Esophagus (tissue), 2 donors: ENCODE results near the gene XRCC3. TPM values are rescaled to one million over a fixed set of nuclear protein-coding genes. Genes with fewer than 3 reads are reported as not detected.
"Not testable (repeated sequence)": the region's sequence is repeated elsewhere in the genome, so short reads cannot be mapped to it uniquely, and the experiment has no call there.

Source experiments
- H3K27ac ChIP-seq, 2 donors: one replicate each; pipeline ENCODE4 v1.5.1; 2013; ENCODE audit warnings: low read depth in 2 of 2, mild to moderate bottlenecking in 2 of 2, inconsistent platforms in 1 of 2, low read length in 1 of 2, moderate library complexity in 1 of 2
- H3K27me3 ChIP-seq, 2 donors: one replicate each; pipeline ENCODE4 v1.6.1; 2013; ENCODE audit warnings: low read length in 2 of 2, control low read depth in 1 of 2, mild to moderate bottlenecking in 1 of 2; ENCODE audit not compliant: insufficient read depth in 2 of 2, control insufficient read depth in 1 of 2
- H3K36me3 ChIP-seq, 2 donors: one replicate each; pipeline ENCODE4 v1.6.1; 2013; ENCODE audit warnings: low read length in 1 of 2; ENCODE audit not compliant: control insufficient read depth in 2 of 2, insufficient read depth in 2 of 2
- H3K4me1 ChIP-seq, 2 donors: one replicate each; pipeline ENCODE4 v1.6.1; 2013; ENCODE audit warnings: low read length in 1 of 2; ENCODE audit not compliant: control insufficient read depth in 2 of 2, insufficient read depth in 2 of 2
- H3K4me3 ChIP-seq, 2 donors: one replicate each; pipeline ENCODE4 v1.5.1; 2013; ENCODE audit warnings: low read length in 2 of 2, mild to moderate bottlenecking in 2 of 2, low read depth in 1 of 2, moderate library complexity in 1 of 2
- H3K9me3 ChIP-seq, 2 donors: one replicate each; pipeline ENCODE4 v1.6.1; 2013; ENCODE audit warnings: mild to moderate bottlenecking in 2 of 2, low read depth in 1 of 2, low read length in 1 of 2, moderate library complexity in 1 of 2; ENCODE audit not compliant: control insufficient read depth in 2 of 2, insufficient read depth in 1 of 2
- WGBS, 2 donors: extraction: QIAGEN DNeasy Blood & Tissue Kit; methylation state at CpG; one replicate each; pipeline ENCODE4 v1.1.7; 2013; 5-methylcytosine and 5-hydroxymethylcytosine counted together
- polyA plus RNA-seq, 2 donors: library from polyadenylated mRNA; stranded (reverse); fragments of 200-250 nt; gene quantifications; one replicate each; pipeline ENCODE4 v1.2.3, GENCODE V29; 2013
- donor health status: healthy with polysubstance abuse.
- donor health status: Bipolar disorder and iron deficiency.

XRCC3 gene
- polyA plus RNA-seq, 2 donors, result 7.7 to 17.6 TPM

DNA sequence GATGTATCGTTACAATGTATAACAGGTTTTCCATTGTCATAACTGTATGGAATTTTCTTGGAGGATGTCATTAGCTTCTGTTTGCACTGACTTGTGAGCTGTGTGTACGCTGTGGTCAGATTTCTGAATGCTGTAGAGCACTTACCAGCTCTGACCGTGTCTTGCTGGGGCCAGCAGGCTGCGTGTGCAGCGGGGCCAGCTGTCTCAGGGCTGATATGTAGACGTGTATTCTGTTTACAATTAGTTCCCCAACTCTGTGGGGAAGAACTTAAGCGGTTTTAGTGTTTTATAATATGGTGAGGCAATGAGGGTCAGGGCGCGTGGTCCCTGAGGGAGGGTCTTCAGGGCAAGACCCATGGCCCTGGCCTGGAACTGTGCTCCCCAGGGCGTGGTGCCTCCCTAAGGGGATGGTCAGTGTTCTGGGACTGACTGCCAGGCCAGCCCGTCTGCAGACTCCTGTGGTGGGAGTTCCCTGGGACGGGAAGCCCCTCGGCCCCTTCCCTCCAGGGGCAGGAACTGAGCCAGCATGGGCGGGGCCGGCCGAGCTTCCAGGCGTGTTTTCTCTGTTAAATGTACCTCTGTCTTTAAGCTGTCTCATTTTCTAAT is 18.7 kb downstream of the XRCC3 start:
- 31 to 43% methylated on average over 17 of the region's 17 CpGs for WGBS, 2 donors
- Histone ChIP-seq H3K9me3 (peaks cover 0 to 2% of the 10 kb centered on the region in 2 donors), H3K36me3 (peaks cover 14 to 33% of the 10 kb centered on the region in 2 donors), H3K27ac (peak overlapping the region; percentile 21 to 70), H3K4me3 (no peak overlapping the region), H3K4me1 (peaks cover 15 to 53% of the 10 kb centered on the region in 2 donors), H3K27me3 (no peaks in the 10 kb centered on the region)

DNA sequence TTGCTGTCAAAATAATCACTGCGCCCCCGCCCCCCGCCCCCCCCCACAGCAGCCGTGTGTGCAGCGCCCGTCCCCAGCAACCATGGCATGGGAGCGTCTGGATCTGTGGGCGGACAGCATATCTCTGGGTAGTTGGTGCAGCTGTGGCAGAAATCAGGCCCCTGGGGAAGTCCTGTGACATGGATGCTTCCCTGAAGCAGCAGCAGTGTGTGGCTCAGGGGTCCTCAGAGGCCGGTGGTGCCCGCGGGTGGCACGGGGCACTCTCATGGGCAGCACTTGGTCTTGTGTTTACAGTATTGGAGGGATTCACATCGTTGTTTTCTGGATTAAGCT is 19.2 kb downstream of the XRCC3 start:
- H3K4me3 ChIP-seq, result no peak overlapping the region
- peaks cover 14 to 33% of the 10 kb centered on the region in 2 donors for H3K36me3 ChIP-seq
- H3K9me3 ChIP-seq, result peaks cover 0 to 2% of the 10 kb centered on the region in 2 donors
- H3K4me1 ChIP-seq, result peaks cover 15 to 53% of the 10 kb centered on the region in 2 donors
- no peak overlapping the region for H3K27ac ChIP-seq
- no peaks in the 10 kb centered on the region for H3K27me3 ChIP-seq
- 61% methylated on average over 12 to 13 of the region's 13 CpGs for WGBS, 2 donors

DNA sequence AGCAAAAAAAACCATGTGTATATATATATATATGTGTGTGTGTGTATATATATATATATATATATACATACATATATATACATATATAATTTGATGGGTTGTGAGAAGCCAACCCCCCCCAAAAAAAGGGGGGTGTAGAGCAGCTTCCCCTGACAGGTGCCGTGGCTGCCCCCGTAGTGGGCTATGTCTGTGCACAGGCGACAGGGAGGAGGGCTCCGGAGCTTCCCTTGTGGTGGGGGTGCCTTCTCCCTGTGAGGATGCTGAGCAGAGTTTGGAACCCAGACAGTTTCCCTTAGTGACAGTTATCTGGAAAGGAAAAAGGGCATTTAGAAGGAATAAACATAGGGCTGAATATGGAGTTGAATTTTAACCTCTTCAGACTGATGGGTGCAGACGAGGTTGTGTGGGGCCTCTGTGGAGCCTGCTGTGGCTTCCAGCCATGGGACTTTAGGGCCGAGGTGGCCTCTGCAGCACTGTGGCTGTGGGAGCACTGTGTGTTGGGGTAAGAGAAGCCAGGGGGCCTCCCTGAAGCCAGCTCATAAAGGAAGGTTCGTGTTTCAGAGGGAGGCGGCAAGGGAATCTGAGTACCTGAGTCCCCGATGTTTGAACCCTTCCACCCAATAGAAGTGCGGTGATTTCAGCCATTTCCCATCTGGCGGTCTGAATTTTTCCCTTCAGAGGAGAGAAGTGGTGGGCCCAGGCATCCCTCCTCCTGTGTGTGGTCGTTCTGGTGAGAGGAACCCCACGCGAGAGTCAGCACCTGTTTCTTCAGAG is 19.8 kb downstream of the XRCC3 start:
- H3K27ac ChIP-seq, result no peak overlapping the region
- H3K4me3 ChIP-seq, result no peak overlapping the region
- peaks cover 15 to 51% of the 10 kb centered on the region in 2 donors for H3K4me1 ChIP-seq
- peaks cover 14 to 29% of the 10 kb centered on the region in 2 donors for H3K36me3 ChIP-seq
- peaks cover 0 to 2% of the 10 kb centered on the region in 2 donors for H3K9me3 ChIP-seq
- WGBS, 2 donors, result 68 to 77% methylated on average over 14 of the region's 14 CpGs
- H3K27me3 ChIP-seq, result no peaks in the 10 kb centered on the region

DNA sequence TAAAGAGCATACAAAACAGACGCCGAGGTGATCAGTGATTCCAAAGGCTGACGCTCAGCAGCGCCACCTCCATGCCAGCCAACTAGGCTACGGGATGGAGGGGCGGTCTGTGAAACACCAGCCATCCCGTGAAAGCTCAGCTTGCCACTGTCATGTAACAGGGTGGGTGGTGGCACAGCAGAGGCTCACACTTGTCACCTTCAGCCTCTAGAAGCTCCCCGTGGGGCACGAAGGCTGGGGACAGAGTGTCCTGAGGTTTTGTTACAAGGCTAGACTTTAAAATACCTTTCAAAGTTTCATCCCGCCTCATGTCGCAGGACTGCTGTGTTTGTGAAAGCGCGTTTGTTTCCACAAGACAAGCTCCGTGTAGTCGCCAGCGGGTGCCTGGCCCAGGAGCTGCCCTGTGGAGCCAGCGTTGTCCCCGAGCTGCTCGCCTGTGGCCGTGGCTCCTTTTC is 20.7 kb downstream of the XRCC3 start:
- Histone ChIP-seq H3K9me3 (peaks cover 0 to 2% of the 10 kb centered on the region in 2 donors), H3K36me3 (peaks cover 14 to 27% of the 10 kb centered on the region in 2 donors), H3K27ac (no peak overlapping the region), H3K4me3 (no peak overlapping the region), H3K4me1 (peaks cover 11 to 43% of the 10 kb centered on the region in 2 donors), H3K27me3 (no peaks in the 10 kb centered on the region)
- 87 to 92% methylated on average over 20 of the region's 20 CpGs for WGBS, 2 donors

DNA sequence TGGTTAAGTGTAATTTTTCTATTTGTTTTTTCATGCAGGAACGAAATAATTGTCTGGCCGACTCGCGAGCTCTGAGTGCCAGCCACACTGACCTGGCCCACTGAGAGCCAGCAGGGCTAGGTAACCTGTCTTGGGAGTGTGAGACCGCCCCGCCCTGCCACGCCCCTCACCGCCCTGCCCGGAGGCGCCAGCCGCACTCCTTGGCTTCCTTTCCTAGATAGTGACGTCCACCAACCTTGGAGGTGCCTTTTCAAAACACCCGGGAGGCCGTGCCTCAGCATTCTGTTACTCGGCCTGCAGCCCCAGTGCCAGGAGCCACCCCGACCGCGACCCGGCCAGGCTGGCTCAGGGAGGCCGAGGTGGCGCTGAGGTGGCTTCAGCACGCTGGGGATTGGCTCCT is 21.7 kb downstream of the XRCC3 start:
- Histone ChIP-seq H3K27me3 (no peaks in the 10 kb centered on the region), H3K27ac (peak overlapping the region; percentile 78 to 93), H3K4me3 (no peak overlapping the region), H3K9me3 (peaks cover 0 to 2% of the 10 kb centered on the region in 2 donors), H3K4me1 (peaks cover 6 to 33% of the 10 kb centered on the region in 2 donors), H3K36me3 (peaks cover 11 to 22% of the 10 kb centered on the region in 2 donors)
- WGBS, 2 donors, result 51 to 63% methylated on average over 22 of the region's 22 CpGs

DNA sequence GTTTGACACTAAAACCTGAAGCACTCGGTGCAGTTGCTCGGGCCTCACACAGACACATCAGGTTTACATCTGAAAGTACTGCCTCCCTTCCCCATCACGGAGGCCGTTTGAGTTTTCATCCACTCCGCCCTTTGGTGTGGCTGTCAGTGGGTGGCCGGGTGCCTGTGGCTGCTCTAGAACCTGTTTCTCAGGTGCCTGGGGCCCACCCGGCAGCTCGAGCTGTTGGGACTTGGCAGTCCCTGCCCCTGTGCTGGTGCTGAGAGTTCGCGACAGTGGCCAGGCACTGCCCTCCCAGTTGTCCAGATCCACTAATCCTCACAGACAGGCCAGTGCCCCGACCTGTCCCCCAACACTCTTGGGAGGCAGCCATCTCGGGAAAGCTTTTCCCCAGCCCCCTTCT is 22.4 kb downstream of the XRCC3 start:
- Histone ChIP-seq H3K36me3 (peaks cover 11 to 18% of the 10 kb centered on the region in 2 donors), H3K9me3 (peaks cover 0 to 2% of the 10 kb centered on the region in 2 donors), H3K27me3 (no peaks in the 10 kb centered on the region), H3K4me1 (peaks cover 3 to 27% of the 10 kb centered on the region in 2 donors), H3K27ac (peak overlapping the region; percentile 76 to 93), H3K4me3 (no peak overlapping the region)
- WGBS, 2 donors, result 51 to 54% methylated on average over 12 of the region's 12 CpGs

DNA sequence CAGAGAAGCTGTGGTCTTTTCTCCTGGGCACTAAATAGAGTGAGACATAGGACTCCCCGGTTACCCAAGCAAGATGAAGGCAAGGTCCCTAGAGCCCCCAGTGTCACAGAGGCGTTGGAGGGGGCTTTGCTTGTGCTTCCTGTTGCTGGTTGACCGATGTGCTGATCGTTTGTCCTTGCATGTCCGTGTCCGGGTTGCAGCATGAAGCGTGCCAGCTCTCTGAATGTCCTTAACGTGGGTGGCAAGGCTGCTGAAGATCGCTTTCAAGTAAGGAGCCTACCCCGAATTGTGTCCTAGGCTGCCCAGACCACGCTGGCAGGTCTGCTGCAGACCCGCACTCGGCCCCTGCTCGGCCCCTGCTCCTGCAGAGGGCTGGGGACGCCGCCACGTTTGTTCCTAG is 23.1 kb downstream of the XRCC3 start:
- H3K27ac ChIP-seq, result no peak overlapping the region
- H3K36me3 ChIP-seq, result peaks cover 12 to 16% of the 10 kb centered on the region in 2 donors
- peaks cover 3 to 20% of the 10 kb centered on the region in 2 donors for H3K4me1 ChIP-seq
- peaks cover 0 to 2% of the 10 kb centered on the region in 2 donors for H3K9me3 ChIP-seq
- 93 to 94% methylated on average over 17 of the region's 17 CpGs for WGBS, 2 donors
- no peak overlapping the region for H3K4me3 ChIP-seq
- no peaks in the 10 kb centered on the region for H3K27me3 ChIP-seq

DNA sequence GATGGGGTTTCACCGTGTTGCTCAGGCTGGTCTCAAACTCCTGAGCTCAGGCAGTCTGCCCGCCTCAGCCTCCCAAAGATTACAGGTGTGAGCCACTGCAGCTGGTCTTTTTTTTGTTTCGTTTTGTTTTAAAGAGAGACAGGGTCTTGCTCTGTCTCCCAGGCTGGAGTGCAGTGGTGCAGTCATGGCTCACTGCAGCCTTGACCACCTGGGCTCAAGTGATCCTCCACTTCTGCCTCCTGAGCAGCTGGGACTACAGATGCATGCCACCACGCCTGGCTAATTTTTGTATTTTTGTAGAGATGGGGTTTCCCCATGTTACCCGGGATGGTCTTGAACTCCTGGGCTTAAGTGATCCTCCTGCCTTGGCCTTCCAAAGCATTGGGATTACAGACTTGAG is 23.6 kb downstream of the XRCC3 start:
- H3K4me3 ChIP-seq, H3K9me3 ChIP-seq, H3K27me3 ChIP-seq, H3K27ac ChIP-seq: not testable (repeated sequence)
- Histone ChIP-seq H3K36me3 (peaks cover 14 to 21% of the 10 kb centered on the region in 2 donors), H3K4me1 (peaks cover 3 to 18% of the 10 kb centered on the region in 2 donors)
- WGBS, 2 donors, result 85 to 89% methylated on average over 5 of the region's 5 CpGs

DNA sequence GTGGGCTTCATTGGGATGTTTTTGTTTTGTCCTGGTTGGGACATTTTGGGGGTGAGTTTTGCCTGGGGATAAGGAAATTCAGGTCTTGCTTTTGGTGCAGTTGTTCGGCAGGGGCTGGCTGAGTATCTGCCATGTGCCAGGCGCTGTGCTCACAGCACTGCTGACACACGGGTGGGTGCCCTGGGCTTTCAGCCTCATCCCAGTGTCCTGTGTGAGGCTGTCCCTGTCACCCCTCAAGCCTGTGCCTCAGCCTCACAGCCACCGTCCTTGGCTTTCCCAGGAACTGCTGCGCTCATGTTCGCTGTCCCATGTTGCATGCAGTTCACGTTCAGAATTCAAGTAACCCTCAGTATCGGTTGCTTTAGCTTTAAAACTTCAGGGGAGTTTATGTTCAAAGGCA is 24.9 kb downstream of the XRCC3 start:
- WGBS, 2 donors, result 89% methylated on average over 8 of the region's 8 CpGs
- Histone ChIP-seq H3K27me3 (no peaks in the 10 kb centered on the region), H3K4me3 (no peak overlapping the region), H3K27ac (no peak overlapping the region), H3K4me1 (peaks cover 3 to 15% of the 10 kb centered on the region in 2 donors), H3K9me3 (peaks cover 0 to 2% of the 10 kb centered on the region in 2 donors), H3K36me3 (peaks cover 11 to 21% of the 10 kb centered on the region in 2 donors)
